Keratinocyte (primary cell): ENCODE data around the gene FEN1.

Source experiments
- CTCF ChIP-seq, 3 experiments: IDR thresholded peaks in 1 of 3; conservative IDR thresholded peaks in 1 of 3; optimal IDR thresholded peaks in 1 of 3; 2 replicates in 2 of 3; 3 replicates in 1 of 3; pipeline versions ENCODE3 to v1.5.1; 2011; ENCODE audit warnings: low read length in 3 of 3, mild to moderate bottlenecking in 3 of 3, moderate library complexity in 2 of 3, control low read depth in 1 of 3, inconsistent platforms in 1 of 3; ENCODE audit not compliant: insufficient read depth in 2 of 3; ENCODE audit errors: extremely low read depth in 1 of 3
- EZH2 ChIP-seq: IDR thresholded peaks from one replicate; pipeline ENCODE4 v1.6.1; 2012; ENCODE audit warnings: inconsistent platforms, mild to moderate bottlenecking, low read length, moderate library complexity

GRCh38 chr11:61795876-61796526, 3.3 kb downstream of the FEN1 start:
- TF ChIP-seq CTCF (optimal IDR thresholded peaks at IDR 0.05 in 1 of 3, IDR thresholded peaks at IDR 0.05 in 1 of 3, conservative IDR thresholded peaks at IDR 0.05 in 1 of 3; ENCODE audit: extremely low read depth in 1 of 3, insufficient read depth in 2 of 3, low read length in 3 of 3) (no peak), EZH2 (no peak)
